Activated T-cell treated with anti-CD3 and anti-CD28 coated beads, Interleukin-2, amount 50 U/mL, for 4 hours (primary cell): ENCODE measurements around the gene TEX9. TPM values are rescaled to one million over a fixed set of nuclear protein-coding genes. Genes with fewer than 3 reads are reported as not detected.
"Not testable (repeated sequence)": the region's sequence is repeated elsewhere in the genome, so short reads cannot be mapped to it uniquely, and the experiment has no call there.

Experiments used
- ATAC-seq, 2 donors: fragments of 200-7000 bp; cut with Tn5 transposase; one replicate each; pipeline ENCODE4 v1.10.0; 2021
- DNase-seq: peaks from one replicate; pipeline ENCODE4 v3.0.0-alpha.2; 2020
- H3K27me3 Mint-ChIP-seq: one replicate; pipeline ENCODE4 v1.8.0; 2021; ENCODE audit warnings: low read depth, mixed read lengths
- H3K36me3 Mint-ChIP-seq: one replicate; pipeline ENCODE4 v1.8.0; 2022; ENCODE audit warnings: mixed read lengths; ENCODE audit not compliant: insufficient read depth
- H3K4me1 Mint-ChIP-seq: one replicate; pipeline ENCODE4 v1.8.0; 2021; ENCODE audit warnings: low read depth, mixed read lengths
- H3K4me3 Mint-ChIP-seq: one replicate; pipeline ENCODE4 v1.8.0; 2021; ENCODE audit warnings: mild to moderate bottlenecking, moderate library complexity, mixed read lengths
- H3K9me3 Mint-ChIP-seq: one replicate; pipeline ENCODE4 v1.8.0; 2021; ENCODE audit warnings: mixed read lengths
- total RNA-seq, 3 donors: library from RNA; stranded (reverse); gene quantifications; one replicate each; pipeline ENCODE4 v1.2.1, GENCODE V29; 2021

Gene TEX9
- 1 to 10 TPM in 1 of 3 donors, under 1 TPM in 2; 0.63 to 1.1 (median 0.94) TPM for total RNA-seq

DNA sequence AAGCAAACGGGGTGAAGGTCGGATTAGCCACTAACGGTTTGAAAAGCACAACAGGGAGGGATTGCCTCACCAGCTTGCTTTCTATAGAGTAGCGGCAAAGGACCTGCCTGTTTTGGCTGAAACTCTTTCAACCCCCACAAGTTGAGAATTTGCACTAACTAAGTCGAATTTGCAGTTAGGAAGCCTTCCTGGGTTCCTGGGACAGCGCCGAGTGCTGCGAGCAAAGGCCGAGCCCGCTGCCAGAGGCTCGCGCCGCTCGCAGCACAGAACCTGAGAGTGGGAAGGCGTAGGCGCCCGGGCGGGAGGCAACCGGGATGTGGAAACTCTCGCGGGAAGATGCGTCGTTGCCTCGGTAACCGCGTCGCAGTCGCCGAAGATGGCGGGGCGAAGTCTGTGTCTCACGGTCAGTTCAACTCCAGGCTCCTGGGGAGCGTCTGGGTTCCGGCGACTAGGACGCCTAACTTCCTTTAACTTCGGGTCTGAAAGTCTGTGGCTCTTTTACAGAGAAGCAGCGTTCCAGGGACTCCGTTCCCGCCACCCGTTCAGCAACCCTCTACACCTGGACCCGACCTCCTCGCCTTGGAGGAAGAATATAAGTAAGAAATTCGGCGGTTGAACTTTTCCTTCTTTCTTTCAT, at the start of gene TEX9:
Gene TEX9 (plus strand): TSS at position 352 of the 637 bp plus-strand sequence. CDS start 25 bp downstream, at position 377.
- peaks cover 5% of the 10 kb centered on the region for H3K9me3 Mint-ChIP-seq
- ATAC-seq = peak; percentile 95 to 97

DNA sequence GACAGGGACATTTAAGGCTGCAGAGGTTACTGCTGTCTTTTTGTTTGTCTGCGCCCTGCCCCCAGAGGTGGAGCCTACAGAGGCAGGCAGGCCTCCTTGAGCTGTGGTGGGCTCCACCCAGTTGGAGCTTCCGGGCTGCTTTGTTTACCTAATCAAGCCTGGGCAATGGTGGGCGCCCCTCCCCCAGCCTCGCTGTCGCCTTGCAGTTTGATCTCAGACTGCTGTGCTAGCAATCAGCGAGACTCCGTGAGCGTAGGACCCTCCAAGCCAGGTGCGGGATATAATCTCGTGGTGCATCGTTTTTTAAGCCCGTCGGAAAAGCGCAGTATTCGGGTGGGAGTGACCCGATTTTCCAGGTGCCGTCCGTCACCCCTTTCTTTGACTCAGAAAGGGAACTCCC, 48.7 kb upstream of the TEX9 start:
- not testable (repeated sequence) for H3K4me1 Mint-ChIP-seq, H3K36me3 Mint-ChIP-seq, H3K27me3 Mint-ChIP-seq, ATAC-seq, DNase-seq, H3K4me3 Mint-ChIP-seq
- H3K9me3 Mint-ChIP-seq = peaks cover 21% of the 10 kb centered on the region

More for the DNA sequence above, at the start of gene TEX9:
- no peaks in the 10 kb centered on the region for H3K36me3 Mint-ChIP-seq
- H3K27me3 Mint-ChIP-seq = peaks cover 34% of the 10 kb centered on the region
- DNase-seq = peak; percentile 53
- H3K4me1 Mint-ChIP-seq = peaks cover 13% of the 10 kb centered on the region
- peak within 1 kb of the TSS; percentile 83 for H3K4me3 Mint-ChIP-seq

DNA sequence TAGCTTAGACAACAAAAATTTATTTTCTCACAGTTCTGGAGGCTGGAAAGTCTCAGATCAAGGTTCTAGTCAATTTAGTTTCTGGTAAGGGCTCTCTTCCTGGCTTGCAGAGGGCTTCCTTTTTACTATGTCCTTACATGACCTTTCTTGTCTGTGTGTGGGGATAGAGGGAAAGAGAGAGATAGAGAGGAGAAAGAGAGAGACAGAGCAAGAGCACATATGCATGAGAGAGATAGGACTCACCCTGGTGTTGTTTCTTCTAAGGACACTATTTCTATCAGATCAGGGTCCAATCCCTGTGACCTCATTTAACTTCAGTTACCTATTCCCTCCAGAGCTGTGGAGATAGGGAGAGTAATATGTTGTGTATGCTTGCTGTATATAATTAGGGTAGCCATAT, 44.9 kb upstream of the TEX9 start:
- no peak for ATAC-seq
- DNase-seq = no peak
- H3K4me3 Mint-ChIP-seq = no peak overlapping the region
- H3K4me1 Mint-ChIP-seq = no peaks in the 10 kb centered on the region
- peaks cover 21% of the 10 kb centered on the region for H3K9me3 Mint-ChIP-seq
- H3K36me3 Mint-ChIP-seq = peaks cover 3% of the 10 kb centered on the region
- peaks cover 16% of the 10 kb centered on the region for H3K27me3 Mint-ChIP-seq

DNA sequence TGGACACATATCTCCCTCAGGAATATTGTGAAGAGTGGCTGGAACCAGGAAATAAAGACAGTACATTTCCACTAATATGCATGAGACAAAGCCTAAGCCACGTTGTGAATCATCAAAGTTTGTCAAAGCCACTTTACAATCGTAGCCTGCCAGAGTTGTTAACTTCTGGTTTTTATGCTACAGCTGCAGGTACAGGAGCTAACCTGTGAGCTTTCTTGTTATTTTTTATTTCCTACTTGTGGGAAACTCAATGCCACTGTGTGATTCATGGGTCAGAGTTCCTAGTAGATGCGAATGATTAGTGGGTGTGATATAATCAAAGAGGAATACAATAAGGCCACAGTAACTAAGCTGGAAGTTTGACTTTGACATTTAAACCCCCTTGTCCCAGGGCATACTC, 44.4 kb upstream of the TEX9 start:
- H3K4me1 Mint-ChIP-seq = no peaks in the 10 kb centered on the region
- H3K27me3 Mint-ChIP-seq = peaks cover 16% of the 10 kb centered on the region
- H3K4me3 Mint-ChIP-seq = no peak overlapping the region
- ATAC-seq = no peak
- peaks cover 3% of the 10 kb centered on the region for H3K36me3 Mint-ChIP-seq
- peaks cover 26% of the 10 kb centered on the region for H3K9me3 Mint-ChIP-seq
- DNase-seq = no peak

DNA sequence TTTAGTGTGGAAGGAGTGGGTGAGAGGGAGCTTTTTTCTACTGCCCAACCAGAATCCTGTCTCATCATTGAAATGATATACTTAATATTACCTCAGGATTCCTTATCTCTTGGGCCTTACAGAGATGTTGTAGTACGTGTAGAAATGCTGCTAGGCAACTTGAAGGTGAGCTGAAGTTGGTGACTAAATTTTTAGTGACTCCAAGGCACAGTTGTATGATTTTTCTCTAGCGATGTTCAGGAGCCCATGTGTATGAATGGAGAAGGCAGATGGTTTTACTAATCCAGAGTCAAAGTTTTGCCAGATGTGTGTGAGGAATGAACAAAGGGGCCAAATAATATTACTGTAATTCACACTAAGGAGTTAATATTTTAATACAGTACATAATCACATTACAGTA, 42.8 kb upstream of the TEX9 start:
- H3K27me3 Mint-ChIP-seq = peaks cover 16% of the 10 kb centered on the region
- DNase-seq = no peak
- peaks cover 22% of the 10 kb centered on the region for H3K9me3 Mint-ChIP-seq
- ATAC-seq = no peak
- peaks cover 3% of the 10 kb centered on the region for H3K36me3 Mint-ChIP-seq
- no peak overlapping the region for H3K4me3 Mint-ChIP-seq
- H3K4me1 Mint-ChIP-seq = no peaks in the 10 kb centered on the region

DNA sequence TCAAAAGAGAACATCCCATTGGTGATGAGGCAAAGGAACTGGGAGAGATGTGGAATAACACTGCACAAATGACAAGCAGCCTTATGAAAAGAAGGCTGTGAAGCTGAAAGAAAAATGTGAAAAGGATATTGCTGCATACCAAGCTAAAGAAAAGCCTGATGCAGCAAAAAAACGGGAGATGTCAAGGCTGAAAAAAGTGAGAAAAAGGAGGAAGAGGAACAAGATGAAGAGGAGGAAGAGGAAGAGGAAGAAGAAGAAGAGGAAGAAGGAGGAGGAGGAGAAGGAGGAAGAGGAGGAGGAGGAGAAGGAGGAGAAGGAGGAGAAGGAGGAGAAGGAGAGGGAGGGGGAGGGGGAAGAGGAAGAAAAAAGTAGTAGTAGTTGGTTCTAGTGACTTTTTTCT, 41.8 kb upstream of the TEX9 start:
- DNase-seq (no peak), ATAC-seq (no peak)
- H3K36me3 Mint-ChIP-seq = peaks cover 3% of the 10 kb centered on the region
- peaks cover 16% of the 10 kb centered on the region for H3K27me3 Mint-ChIP-seq
- H3K9me3 Mint-ChIP-seq = peaks cover 14% of the 10 kb centered on the region
- H3K4me3 Mint-ChIP-seq = no peak overlapping the region
- H3K4me1 Mint-ChIP-seq = no peaks in the 10 kb centered on the region

DNA sequence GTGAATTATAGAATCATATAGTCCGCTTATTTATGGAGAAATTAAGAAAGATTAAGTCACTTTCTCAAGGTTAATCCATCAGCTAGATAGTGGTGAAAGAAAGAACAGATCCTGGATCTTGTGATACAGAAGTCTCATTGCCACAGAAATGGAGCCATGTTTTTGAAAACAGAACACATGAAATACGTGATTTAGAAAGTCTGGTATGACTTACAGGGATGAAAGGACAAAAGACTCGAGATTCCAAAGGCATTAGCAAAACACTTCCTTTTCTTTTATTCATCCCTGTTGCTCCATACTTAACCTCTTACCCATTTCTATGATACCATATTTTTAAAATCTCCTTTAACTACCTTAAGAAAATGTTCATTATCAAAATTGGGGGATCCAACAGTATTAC, 40.0 kb upstream of the TEX9 start:
- Mint-ChIP-seq H3K36me3 (peaks cover 3% of the 10 kb centered on the region), H3K4me3 (no peak overlapping the region), H3K27me3 (peaks cover 16% of the 10 kb centered on the region), H3K9me3 (peaks cover 17% of the 10 kb centered on the region), H3K4me1 (no peaks in the 10 kb centered on the region)
- DNase-seq (no peak), ATAC-seq (no peak)

DNA sequence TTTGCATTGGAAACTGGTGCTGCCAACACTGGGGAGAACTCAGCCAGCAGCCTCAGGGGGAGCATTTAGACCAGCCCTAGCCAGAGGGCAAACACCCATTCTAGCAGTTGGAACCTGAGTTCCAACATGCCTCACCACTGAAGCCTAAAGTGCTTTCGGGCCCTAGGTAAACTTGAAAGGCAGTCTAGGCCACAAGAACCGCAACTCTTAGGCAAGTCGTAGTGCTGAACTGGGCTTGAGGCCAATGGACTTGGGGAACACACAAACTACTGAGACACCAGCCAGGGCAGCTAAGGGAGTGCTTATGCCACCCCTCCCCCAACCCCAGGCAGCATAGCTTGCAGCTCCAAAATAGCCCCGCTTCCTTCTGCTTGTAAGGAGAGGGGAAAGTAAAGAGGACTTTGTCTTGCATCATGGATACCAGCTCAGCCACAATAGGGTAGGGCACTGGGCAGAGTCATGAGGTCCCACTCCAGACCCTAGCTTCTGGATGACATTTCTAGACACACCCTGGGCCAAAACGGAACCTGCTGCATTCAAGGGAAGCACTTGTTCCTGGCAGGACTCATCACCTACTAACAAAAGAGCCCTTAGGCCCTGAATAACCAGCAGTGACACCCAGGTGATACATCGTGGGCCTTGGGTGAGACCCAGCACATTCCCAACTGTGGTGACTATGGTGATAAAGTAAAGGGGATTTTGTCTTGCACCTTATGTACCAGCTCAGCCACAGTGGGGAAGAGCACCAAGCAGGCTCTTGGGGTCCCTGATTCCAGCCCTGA, 37.3 kb upstream of the TEX9 start:
- Mint-ChIP-seq H3K4me1 (no peaks in the 10 kb centered on the region), H3K4me3 (no peak overlapping the region), H3K36me3 (no peaks in the 10 kb centered on the region), H3K27me3 (peaks cover 6% of the 10 kb centered on the region), H3K9me3 (peaks cover 30% of the 10 kb centered on the region)
- DNase-seq = no peak
- ATAC-seq = no peak

DNA sequence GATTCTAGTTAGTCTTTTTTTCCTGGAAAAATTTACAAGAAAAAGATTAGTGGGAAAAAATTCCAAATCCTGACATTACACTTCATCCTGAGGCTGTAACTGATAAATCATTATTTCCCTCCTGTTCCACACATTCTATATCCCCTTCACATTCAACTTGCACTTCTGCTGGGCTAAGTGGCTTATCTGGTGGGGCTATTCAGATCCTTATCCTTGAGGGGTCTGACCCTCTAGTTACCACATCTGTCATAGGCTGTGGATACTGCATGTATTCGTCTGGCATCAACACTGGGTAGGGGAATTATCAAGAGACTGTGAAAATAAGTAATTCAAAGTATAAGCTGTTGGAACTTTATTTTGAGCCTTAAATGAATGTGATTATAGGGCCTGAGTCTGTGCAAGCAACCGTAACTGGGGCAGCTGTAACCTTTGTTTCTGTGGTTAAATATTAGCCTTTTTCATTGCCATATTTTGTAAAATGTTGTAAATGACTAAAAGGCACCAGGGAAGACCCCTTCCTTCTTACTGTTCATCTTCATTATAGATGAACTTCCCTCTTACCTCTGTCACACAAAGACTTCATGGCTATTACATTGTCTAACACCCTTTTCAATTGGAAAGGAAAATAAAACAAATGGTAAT, 28.0 kb upstream of the TEX9 start:
- H3K9me3 Mint-ChIP-seq = peaks cover 30% of the 10 kb centered on the region
- no peak for DNase-seq
- no peak for ATAC-seq
- no peaks in the 10 kb centered on the region for H3K36me3 Mint-ChIP-seq
- H3K4me1 Mint-ChIP-seq = no peaks in the 10 kb centered on the region
- peaks cover 4% of the 10 kb centered on the region for H3K27me3 Mint-ChIP-seq
- H3K4me3 Mint-ChIP-seq = no peak overlapping the region

DNA sequence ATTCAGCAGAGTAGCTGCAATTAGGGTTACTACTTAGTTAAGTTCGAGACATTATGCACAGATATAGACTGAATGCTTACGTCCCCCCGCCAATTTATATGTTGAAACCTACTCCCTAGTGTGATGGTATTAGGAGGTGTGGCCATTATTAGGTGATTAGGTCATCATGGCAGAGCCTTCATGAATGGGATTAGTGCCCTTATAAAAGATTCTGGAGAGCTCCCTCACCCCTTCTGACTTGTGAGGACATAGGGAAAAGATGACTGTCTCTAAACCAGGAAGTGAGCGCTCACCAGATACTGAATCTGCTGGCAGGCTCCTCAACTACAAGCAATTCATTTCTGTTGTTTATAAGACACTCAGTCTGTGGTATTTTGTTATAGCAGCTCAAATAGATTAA, 25.6 kb upstream of the TEX9 start:
- peaks cover 4% of the 10 kb centered on the region for H3K27me3 Mint-ChIP-seq
- H3K4me1 Mint-ChIP-seq = no peaks in the 10 kb centered on the region
- no peak overlapping the region for H3K4me3 Mint-ChIP-seq
- ATAC-seq = no peak
- no peaks in the 10 kb centered on the region for H3K36me3 Mint-ChIP-seq
- DNase-seq = no peak
- H3K9me3 Mint-ChIP-seq = peaks cover 8% of the 10 kb centered on the region

DNA sequence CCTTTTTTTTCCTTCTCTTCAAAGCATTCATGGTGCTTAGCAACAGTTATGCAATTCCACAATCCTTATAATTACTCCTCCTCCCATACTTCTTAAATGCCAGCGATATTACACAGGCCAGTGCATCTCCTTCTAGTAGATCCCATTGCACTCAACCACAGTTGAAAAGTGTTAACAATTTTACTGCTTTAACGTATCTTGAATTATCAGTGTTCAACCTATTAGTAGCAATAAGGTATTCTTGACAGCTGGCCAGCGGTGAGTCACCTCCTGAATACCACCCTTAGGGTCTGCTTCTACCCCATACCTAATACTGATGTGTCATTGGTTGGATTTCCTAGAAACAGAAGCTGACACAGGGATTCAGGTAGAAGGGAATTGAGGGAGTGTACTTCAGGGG, 24.0 kb upstream of the TEX9 start:
- no peaks in the 10 kb centered on the region for H3K9me3 Mint-ChIP-seq
- no peaks in the 10 kb centered on the region for H3K4me1 Mint-ChIP-seq
- H3K4me3 Mint-ChIP-seq = no peak overlapping the region
- ATAC-seq (no peak), DNase-seq (no peak)
- H3K27me3 Mint-ChIP-seq = peaks cover 4% of the 10 kb centered on the region
- no peaks in the 10 kb centered on the region for H3K36me3 Mint-ChIP-seq

DNA sequence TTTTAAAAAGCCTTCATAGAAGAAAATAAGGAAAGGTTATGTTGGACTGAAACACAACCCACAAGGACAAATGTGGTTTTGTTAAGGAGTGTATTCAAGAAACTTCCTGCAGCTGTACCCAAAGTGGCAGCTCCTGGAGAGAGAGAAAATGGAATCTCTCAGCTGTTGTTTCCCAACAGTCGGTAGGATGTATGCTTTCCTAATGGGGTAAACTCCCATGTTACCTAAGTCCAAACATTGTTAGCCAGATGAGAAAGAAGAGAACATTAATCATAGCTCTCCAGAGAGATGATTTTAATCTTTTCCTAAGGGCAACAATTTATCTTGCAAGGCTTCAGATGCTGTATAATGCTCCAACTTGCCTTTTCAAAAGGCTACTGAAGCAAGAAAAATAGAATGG, 22.6 kb upstream of the TEX9 start:
- H3K36me3 Mint-ChIP-seq = no peaks in the 10 kb centered on the region
- no peaks in the 10 kb centered on the region for H3K9me3 Mint-ChIP-seq
- DNase-seq (no peak), ATAC-seq (no peak)
- no peaks in the 10 kb centered on the region for H3K4me1 Mint-ChIP-seq
- H3K27me3 Mint-ChIP-seq = peaks cover 4% of the 10 kb centered on the region
- H3K4me3 Mint-ChIP-seq = no peak overlapping the region

DNA sequence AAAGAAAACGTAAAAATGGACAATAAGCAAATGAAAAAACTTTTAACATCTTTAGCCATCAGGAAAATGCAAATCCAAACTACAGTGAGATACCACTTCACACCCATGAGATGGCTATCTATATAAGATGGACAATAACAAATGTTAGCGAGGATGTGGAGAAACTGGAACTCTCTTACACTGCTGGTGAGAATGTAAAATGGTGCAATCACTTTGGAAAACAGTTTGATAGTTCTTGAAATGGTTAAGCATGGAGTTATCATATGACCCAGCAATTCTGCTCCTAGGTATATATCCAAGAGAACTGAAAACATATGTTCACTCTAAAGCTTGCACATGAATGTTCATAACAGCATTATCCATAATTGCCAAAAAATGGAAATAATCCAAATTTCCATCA, 21.3 kb upstream of the TEX9 start:
- peaks cover 4% of the 10 kb centered on the region for H3K27me3 Mint-ChIP-seq
- H3K4me3 Mint-ChIP-seq = no peak overlapping the region
- DNase-seq = no peak
- H3K36me3 Mint-ChIP-seq = no peaks in the 10 kb centered on the region
- H3K4me1 Mint-ChIP-seq = no peaks in the 10 kb centered on the region
- H3K9me3 Mint-ChIP-seq = no peaks in the 10 kb centered on the region
- no peak for ATAC-seq

DNA sequence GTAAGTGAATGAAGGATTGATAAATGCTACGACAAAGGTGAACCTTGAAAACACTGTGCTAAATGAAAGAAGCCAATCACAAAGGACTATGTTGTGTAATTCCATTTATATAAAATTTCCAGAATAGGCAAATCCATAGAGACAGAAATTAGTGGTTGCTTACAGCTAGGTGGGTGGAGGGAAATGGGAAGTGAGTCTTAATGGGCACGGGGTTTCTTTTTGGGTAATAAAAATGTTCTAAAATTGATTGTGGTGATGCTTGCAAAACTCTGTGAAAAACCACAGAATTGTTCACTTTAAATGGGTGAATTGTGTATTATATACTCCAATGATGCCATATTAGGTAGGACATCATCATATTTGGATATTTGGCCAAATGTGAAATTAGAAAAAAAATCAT, 20.9 kb upstream of the TEX9 start:
- ATAC-seq (no peak), DNase-seq (no peak)
- no peaks in the 10 kb centered on the region for H3K36me3 Mint-ChIP-seq
- H3K9me3 Mint-ChIP-seq = no peaks in the 10 kb centered on the region
- no peak overlapping the region for H3K4me3 Mint-ChIP-seq
- no peaks in the 10 kb centered on the region for H3K4me1 Mint-ChIP-seq
- H3K27me3 Mint-ChIP-seq = peaks cover 4% of the 10 kb centered on the region

DNA sequence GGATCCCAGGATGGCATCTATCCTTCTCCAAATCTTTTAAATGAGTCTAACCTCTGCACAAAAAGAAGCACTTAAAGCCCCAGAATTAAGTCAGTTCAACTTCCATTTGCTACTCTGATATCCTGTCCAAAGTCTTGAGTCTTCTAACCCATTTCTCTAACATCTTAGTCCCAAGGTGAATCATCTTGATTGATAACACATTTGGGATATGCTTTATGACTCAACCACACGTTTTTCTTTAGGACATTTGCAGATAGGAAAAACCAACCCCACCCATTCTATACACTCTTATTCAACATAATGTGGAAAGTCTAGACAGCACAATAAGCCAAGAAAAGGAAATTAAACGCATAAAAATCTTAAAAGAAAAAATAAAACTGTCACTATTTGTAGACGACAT, 18.8 kb upstream of the TEX9 start:
- Mint-ChIP-seq H3K4me3 (no peak overlapping the region), H3K36me3 (no peaks in the 10 kb centered on the region), H3K27me3 (peaks cover 2% of the 10 kb centered on the region), H3K4me1 (no peaks in the 10 kb centered on the region), H3K9me3 (no peaks in the 10 kb centered on the region)
- ATAC-seq (no peak), DNase-seq (no peak)
